ENCODE measurements around the gene SCT. TPM values are rescaled to one million over a fixed set of nuclear protein-coding genes. Genes with fewer than 3 reads are reported as not detected.

Gene SCT
- total and polyA plus RNA-seq, 2 of the 8 experiments (the other 6 are each of a cell fraction or from before 2014, with no cell fraction given) = 1.7 to 2.0 TPM

DNA sequence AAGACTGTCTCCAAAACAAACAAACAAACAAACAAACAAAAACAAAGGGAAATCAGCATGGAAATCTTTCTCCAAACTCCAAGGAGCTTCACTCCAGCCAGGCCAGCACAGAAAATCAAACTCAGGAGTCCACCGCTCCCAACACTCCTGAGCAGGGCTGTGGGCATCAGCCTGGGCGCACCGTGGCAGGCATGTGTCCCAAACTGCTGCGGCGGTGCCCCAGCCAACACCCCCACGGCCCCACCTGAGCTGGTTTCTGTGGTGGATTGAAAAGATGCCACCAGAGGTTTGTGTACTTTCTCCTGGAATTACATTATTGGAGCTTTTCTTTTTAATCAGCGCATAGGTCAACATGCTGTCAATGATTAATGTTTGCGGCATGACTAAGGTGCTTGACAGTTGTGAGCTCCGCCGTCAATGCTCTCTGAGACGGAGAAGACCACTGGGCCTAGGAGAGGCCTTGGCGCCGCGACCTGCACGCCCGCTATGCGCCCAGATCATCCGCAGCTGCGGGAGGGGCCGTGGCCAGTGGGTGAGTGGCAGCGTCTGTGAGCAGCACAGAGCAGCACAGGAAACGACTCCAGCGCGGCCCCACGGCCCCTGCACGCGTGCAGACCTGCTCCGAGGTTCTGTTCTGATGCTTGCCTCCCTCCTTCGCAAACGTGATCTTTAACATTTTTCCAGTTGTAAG is 28.2 kb upstream of the SCT start:
- H3K36me3 ChIP-seq (ENCODE audit: control insufficient read depth in 2 of 4, insufficient read depth in 4 of 4, low read length in 3 of 4) = peaks cover 0 to 20% (median 10%) of the 10 kb centered on the region in 4 experiments; a peak in 7 of 8 replicates
- H3K4me2 ChIP-seq (ENCODE audit: insufficient read depth in 1 of 2, low read depth in 2 of 2, low read length in 2 of 2) = no peak overlapping the region
- H2AK5ac ChIP-seq (ENCODE audit: low read depth, low read length) = no peak overlapping the region
- H3K9ac ChIP-seq (replicated peaks in 1 of 4; ENCODE audit: extremely low read depth in 1 of 4, low read depth in 3 of 4, low read length in 3 of 4) = no peak overlapping the region
- no peaks in the 10 kb centered on the region for H3K79me2 ChIP-seq (ENCODE audit: control insufficient read depth in 1 of 2, insufficient read depth in 2 of 2, low read length in 2 of 2)
- H2BK5ac ChIP-seq (ENCODE audit: low read depth, low read length) = no peak overlapping the region
- H3K23me2 ChIP-seq (ENCODE audit: low read depth, low read length) = no peaks in the 10 kb centered on the region
- H4K8ac ChIP-seq (ENCODE audit: extremely low read depth, insufficient read depth, low read length) = no peak overlapping the region
- H3K18ac ChIP-seq (ENCODE audit: extremely low read depth, low read length) = no peak overlapping the region
- no peak overlapping the region for H4K91ac ChIP-seq (replicated peaks; ENCODE audit: insufficient read length, low read length)
- H3K79me1 ChIP-seq (ENCODE audit: low read depth, low read length) = no peaks in the 10 kb centered on the region
- H2BK12ac ChIP-seq (ENCODE audit: low read depth, low read length) = no peak overlapping the region
- H3K23ac ChIP-seq (ENCODE audit: insufficient read length) = no peak overlapping the region
- no peak for DNase-seq (ENCODE audit: low read depth in 1 of 2, low spot score in 2 of 2)
- POLR2A ChIA-PET (ENCODE audit: partially characterized antibody) = interaction anchor here (0.6 to 4.0 kb wide), 9 partner anchors 8 to 154 kb away, joined by 3 to 19 read pairs (median 4); partner anchors contain the start of gene TALDO1
- FAIRE-seq = no peak
- no peak for TF ChIP-seq EP300 (IDR thresholded peaks at IDR 0.05; ENCODE audit: borderline replicate concordance in 1 of 2, low read depth in 2 of 2, low read length in 2 of 2)
- 94% methylated on average over 30 of the region's 30 CpGs; no CpG with 5 or more reads in 1 of the 2 experiments for WGBS, 2 experiments (ENCODE audit: extremely low coverage in 1 of 2, insufficient coverage in 1 of 2, insufficient read length in 1 of 2, insufficient replicate concordance in 2 of 2, low coverage in 1 of 2, low lambda C conversion rate in 2 of 2, missing lambda C conversion rate in 1 of 2)
- H2BK120ac ChIP-seq (replicated peaks; ENCODE audit: low read depth, low read length) = no peak overlapping the region
- no peak overlapping the region for H3K4me3 ChIP-seq (ENCODE audit: extremely low read depth in 1 of 4, insufficient read depth in 2 of 4, low read depth in 3 of 4, low read length in 4 of 4)
- no peak overlapping the region for H3K4ac ChIP-seq (replicated peaks; ENCODE audit: insufficient read length, low read depth, low read length)
- H3K14ac ChIP-seq (ENCODE audit: insufficient read length) = no peak overlapping the region
- no peaks in the 10 kb centered on the region for H4K20me1 ChIP-seq (replicated peaks in 1 of 2; ENCODE audit: control insufficient read depth in 1 of 2, insufficient read depth in 2 of 2, low read length in 2 of 2)
- no peak overlapping the region for H3K27ac ChIP-seq (ENCODE audit: low read depth, low read length)
- no peak overlapping the region for H2BK20ac ChIP-seq (ENCODE audit: low read length)
- H3K4me1 ChIP-seq (replicated peaks in 1 of 4; ENCODE audit: control insufficient read depth in 3 of 4, insufficient read depth in 4 of 4, low read length in 3 of 4) = no peaks in the 10 kb centered on the region
- no peak overlapping the region for H3K56ac ChIP-seq (replicated peaks; ENCODE audit: insufficient read length, low read depth, low read length)
- H2BK15ac ChIP-seq (ENCODE audit: low read length) = no peak overlapping the region
- no peak overlapping the region for H4K5ac ChIP-seq (ENCODE audit: insufficient read length, low read depth, low read length)
- H3K9me3 ChIP-seq (ENCODE audit: insufficient read depth in 2 of 2, low read depth in 1 of 2, low read length in 1 of 2) = no peaks in the 10 kb centered on the region
- no peak overlapping the region for H2AFZ ChIP-seq (ENCODE audit: low read length)
- CTCF ChIA-PET (ENCODE audit: partially characterized antibody) = interaction anchor here (0.7 to 2.2 kb wide), 13 partner anchors 10 to 108 kb away, joined by 3 to 11 read pairs (median 4); no protein-coding TSS in a partner anchor
- no peaks in the 10 kb centered on the region for H3K27me3 ChIP-seq (replicated peaks in 1 of 4; ENCODE audit: control insufficient read depth in 3 of 4, extremely low read depth in 1 of 4, insufficient read depth in 3 of 4, low read length in 3 of 4)
